ENCODE measurements around the gene HOXB2. TPM values are rescaled to one million over a fixed set of nuclear protein-coding genes. Genes with fewer than 3 reads are reported as not detected.

HOXB2 gene
- polyA plus RNA-seq, 2 of the 4 experiments (the other 2 are of a cell fraction): 0.65 to 2.6 TPM

- TF ChIP-seq RFX5 (IDR thresholded peaks at IDR 0.05): no peak
- no peak for TF ChIP-seq CTCF (IDR thresholded peaks at IDR 0.05)
These were observed 18.5 kb upstream of the HOXB2 start (continued) for GRCh38 chr17:48563385-48563838.

GRCh38 chr17:48562934-48563333 lies 18.0 kb upstream of the HOXB2 start:
- Histone ChIP-seq H3K4me2 (no peak overlapping the region), H3K9me3 (no peaks in the 10 kb centered on the region), H3K4me1 (peaks cover 13% of the 10 kb centered on the region; the same call in 2 of the 3 replicates), H3K4me3 (no peak overlapping the region), H3K27ac (no peak overlapping the region)
- no peak for ATAC-seq
- 76% methylated on average over 5 of the region's 5 CpGs for WGBS (ENCODE audit: missing lambda C conversion rate)
- DNase-seq (ENCODE audit: low read depth in 1 of 2, low spot score in 1 of 2): no peak
- CTCF ChIA-PET: interaction anchor here (0.9 to 3.6 kb wide), 8 partner anchors 21 to 282 kb away, joined by 3 to 13 read pairs (median 4); no protein-coding TSS in a partner anchor
- no peak for FAIRE-seq
- TF ChIP-seq CBX8 (IDR thresholded peaks at IDR 0.05): no peak
- TF ChIP-seq PHF8 (IDR thresholded peaks at IDR 0.05; ENCODE audit: borderline replicate concordance, low read depth): no peak
- TF ChIP-seq FOSL2 (IDR thresholded peaks at IDR 0.05): no peak
- no peak for TF ChIP-seq FOSL2 (CRISPR knock-in tag; IDR thresholded peaks at IDR 0.05)
- no peak for TF ChIP-seq CEBPB (IDR thresholded peaks at IDR 0.05)
- no peak for TF ChIP-seq POLR2A (IDR thresholded peaks at IDR 0.05; ENCODE audit: low read length)
- no peak for TF ChIP-seq ZC3H11A (IDR thresholded peaks at IDR 0.05)
- TF ChIP-seq E2F6 (IDR thresholded peaks at IDR 0.05; ENCODE audit: borderline replicate concordance, low read depth): no peak
- no peak for TF ChIP-seq EHF (CRISPR knock-in tag; IDR thresholded peaks at IDR 0.05)
- TF ChIP-seq ZSCAN20 (CRISPR knock-in tag; IDR thresholded peaks at IDR 0.05): no peak
- TF ChIP-seq HOXB13 (CRISPR knock-in tag; IDR thresholded peaks at IDR 0.05; ENCODE audit: low read depth): no peak
- TF ChIP-seq HOXA7 (CRISPR knock-in tag; IDR thresholded peaks at IDR 0.05): no peak
- TF ChIP-seq EP300 (IDR thresholded peaks at IDR 0.05): no peak
- no peak for TF ChIP-seq KDM1A (IDR thresholded peaks at IDR 0.05; ENCODE audit: low read depth)
- POLR2A ChIA-PET: no interaction called here

- H3K9me3 ChIP-seq: no peaks in the 10 kb centered on the region
- ChIA-PET CTCF (interaction anchor here (0.8 to 3.6 kb wide), 9 partner anchors 21 to 282 kb away, joined by 3 to 13 read pairs (median 4); no protein-coding TSS in a partner anchor), POLR2A (no interaction called here)
- H3K4me1 ChIP-seq: peaks cover 10% of the 10 kb centered on the region
- peak; percentile 74 to 87 for ATAC-seq
- 85% methylated on average over 15 of the region's 15 CpGs for WGBS (ENCODE audit: missing lambda C conversion rate)
- TF ChIP-seq GATA3 (IDR thresholded peaks at IDR 0.05; ENCODE audit: borderline replicate concordance) (no peak), HOXA7 (CRISPR knock-in tag; IDR thresholded peaks at IDR 0.05) (no peak), EHF (CRISPR knock-in tag; IDR thresholded peaks at IDR 0.05) (no peak), ZFP36 (IDR thresholded peaks at IDR 0.05; ENCODE audit: borderline replicate concordance, partially characterized antibody) (no peak), NR3C1 (IDR thresholded peaks at IDR 0.05) (no peak), MAX (IDR thresholded peaks at IDR 0.05) (no peak), SMC3 (IDR thresholded peaks at IDR 0.05) (no peak), EHMT2 (IDR thresholded peaks at IDR 0.05; ENCODE audit: low read depth) (no peak), ZSCAN20 (CRISPR knock-in tag; IDR thresholded peaks at IDR 0.05) (no peak), CBX2 (IDR thresholded peaks at IDR 0.05; ENCODE audit: borderline replicate concordance, low read depth) (no peak), RNF2 (IDR thresholded peaks at IDR 0.05; ENCODE audit: borderline replicate concordance, low read depth) (no peak), BCL3 (IDR thresholded peaks at IDR 0.05) (no peak), TP53 (CRISPR knock-in tag; IDR thresholded peaks at IDR 0.05) (no peak)
- no peak overlapping the region for H3K27ac ChIP-seq
- no peak overlapping the region for H3K4me2 ChIP-seq
- FAIRE-seq: no peak
- H3K4me3 ChIP-seq: no peak overlapping the region
- DNase-seq (ENCODE audit: low read depth in 1 of 2, low spot score in 1 of 2): peak in 1 of 2 experiments; percentile 66
These were observed 17.2 kb upstream of the HOXB2 start for GRCh38 chr17:48561884-48562810.

Measured in A549 (cell line).